ENCODE measurements around the gene ADAMTS15. TPM values are rescaled to one million over a fixed set of nuclear protein-coding genes. Genes with fewer than 3 reads are reported as not detected.

The ADAMTS15 gene
- total and polyA plus RNA-seq, 2 of the 4 experiments (the other 2 are of a cell fraction) = 3.0 to 5.0 TPM

DNA sequence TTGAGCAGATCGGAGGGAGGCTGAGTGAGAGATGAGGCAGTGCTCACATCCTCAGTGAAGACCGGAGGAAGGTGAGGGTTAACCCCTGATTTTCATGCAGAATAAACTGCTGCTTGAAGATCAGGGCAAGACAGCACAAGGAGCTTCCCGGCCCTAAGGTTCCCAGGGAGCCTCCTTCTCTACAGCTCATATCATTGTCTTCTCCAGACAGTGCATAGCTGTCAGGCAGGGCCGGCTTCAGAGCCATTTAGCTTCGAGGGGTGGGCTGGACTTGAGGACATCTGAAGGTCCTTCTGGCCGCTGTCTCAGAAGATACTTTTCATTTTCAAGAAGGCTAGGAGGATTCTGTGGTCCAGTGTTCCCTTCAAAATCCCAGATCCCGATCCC lies 27.3 kb upstream of the ADAMTS15 start:
- Histone ChIP-seq H3K56ac (ENCODE audit: extremely low read depth, insufficient read depth, low read length) (peak overlapping the region; percentile 5; the same call in 1 of the 2 replicates), H3K4me1 (ENCODE audit: control insufficient read depth, insufficient read depth, low read length) (peaks cover 27% of the 10 kb centered on the region), H3K4ac (ENCODE audit: low read depth, low read length) (peak overlapping the region; percentile 90), H4K8ac (ENCODE audit: low read depth in 2 of 2, low read length in 2 of 2) (peak overlapping the region; percentile 27 to 67), H3K4me2 (ENCODE audit: low read depth, low read length) (0 out of 2 replicates have a peak overlapping the region, but pooled peaks have one; percentile 8), H3K14ac (replicated peaks; ENCODE audit: low read depth, low read length) (peak overlapping the region; percentile 88), H3K9me3 (ENCODE audit: control insufficient read depth, insufficient read depth, low read length) (no peaks in the 10 kb centered on the region; the same call in 1 of the 2 replicates), H3K23ac (ENCODE audit: low read depth, low read length) (peak overlapping the region; percentile 88), H3K18ac (ENCODE audit: low read depth, low read length) (peak overlapping the region; percentile 83), H3K27ac (ENCODE audit: insufficient read depth, low read length) (peak overlapping the region; percentile 93), H3K9ac (ENCODE audit: low read depth, low read length) (peak overlapping the region; percentile 41; the same call in 1 of the 2 replicates), H2BK5ac (ENCODE audit: low read depth, low read length, poor library complexity, severe bottlenecking) (peak overlapping the region; percentile 67), H2AFZ (replicated peaks; ENCODE audit: low read length, poor library complexity) (peak overlapping the region; percentile 71), H3K27me3 (ENCODE audit: control insufficient read depth, insufficient read depth, low read length) (peaks cover 25% of the 10 kb centered on the region), H2BK20ac (ENCODE audit: low read depth, low read length) (peak overlapping the region; percentile 96), H2AK9ac (replicated peaks; ENCODE audit: low read depth, low read length, poor library complexity) (peak overlapping the region; percentile 22), H4K5ac (ENCODE audit: low read depth, low read length) (peak overlapping the region; percentile 74), H2AK5ac (ENCODE audit: low read depth, low read length) (peak overlapping the region; percentile 83), H2BK15ac (ENCODE audit: low read depth, low read length) (peak overlapping the region; percentile 63; the same call in 2 of the 3 replicates), H3K36me3 (ENCODE audit: control insufficient read depth, insufficient read depth, low read length) (peaks cover 5% of the 10 kb centered on the region; the same call in 1 of the 2 replicates), H4K20me1 (ENCODE audit: insufficient read depth, low read length) (no peaks in the 10 kb centered on the region), H4K91ac (ENCODE audit: insufficient read depth, low read depth, low read length) (peak overlapping the region; percentile 78), H3K4me3 (ENCODE audit: insufficient read depth, low read depth, low read length) (no peak overlapping the region), H2BK120ac (ENCODE audit: low read depth, low read length) (peak overlapping the region; percentile 94), H3K79me1 (ENCODE audit: low read depth in 1 of 2, low read length in 2 of 2) (no peaks in the 10 kb centered on the region), H3K9me1 (ENCODE audit: insufficient read depth, low read length) (peaks cover 13% of the 10 kb centered on the region)
- dilution Hi-C loops (cut with HindIII; ENCODE audit: low sequenced_read_pairs, unreplicated experiment) = no loop called here
- ATAC-seq (ENCODE audit: low read depth) = peak; percentile 2; the same call in 1 of the 2 replicates
- no TSS peak for BruUV-seq (replicated peaks)
- DNase-seq = no peak
- intact Hi-C loops (cut with micrococcal nuclease) = loop anchor here (1.0 kb wide), 1 partner anchor 31 kb away; no protein-coding TSS in a partner anchor
- 80% methylated on average over 2 of the region's 7 CpGs; no CpG with 5 or more reads in 1 of the 2 experiments for WGBS, 2 experiments (ENCODE audit: extremely low coverage in 2 of 2, insufficient read length in 1 of 2)
- ChIA-PET CTCF (interaction anchor here (0.7 to 1.0 kb wide), 2 partner anchors 10 to 31 kb away, joined by 3 to 4 read pairs; no protein-coding TSS in a partner anchor), POLR2A (ENCODE audit: unreplicated experiment) (interaction anchor here (0.6 to 0.8 kb wide), 3 partner anchors 21 to 238 kb away, joined by 3 read pairs; no protein-coding TSS in a partner anchor)
- in situ Hi-C loops (cut with MboI; ENCODE audit: low sequenced_read_pairs) = loop anchor here (25.0 kb wide), 2 partner anchors 1466 to 1641 kb away; no protein-coding TSS in a partner anchor
- TF ChIP-seq RAD21 (IDR thresholded peaks at IDR 0.05; ENCODE audit: low read length) (no peak), FOS (IDR thresholded peaks at IDR 0.05; ENCODE audit: low read depth, low read length) (no peak)

All from IMR-90 (cell line).